Skin epidermis (tissue), 12 donors: ENCODE measurements around the gene PDE4B.
"Not testable (repeated sequence)": the region's sequence is repeated elsewhere in the genome, so short reads cannot be mapped to it uniquely, and the experiment has no call there.

ENCODE experiments used
- H3K27ac ChIP-seq, 21 experiments: fragments of 200-600 bp; sonication (generic) in 11 of 21; one replicate each; pipeline ENCODE4 v1.5.0; 2020; ENCODE audit warnings: mild to moderate bottlenecking in 3 of 21, inconsistent platforms in 2 of 21, moderate library complexity in 2 of 21
- H3K4me3 ChIP-seq, 7 experiments: fragments of 200-600 bp; sonication (generic) in 2 of 7; one replicate each; pipeline ENCODE4 v1.5.0; 2020; ENCODE audit warnings: inconsistent platforms in 2 of 7, mild to moderate bottlenecking in 2 of 7, moderate library complexity in 1 of 7

Gene PDE4B

DNA sequence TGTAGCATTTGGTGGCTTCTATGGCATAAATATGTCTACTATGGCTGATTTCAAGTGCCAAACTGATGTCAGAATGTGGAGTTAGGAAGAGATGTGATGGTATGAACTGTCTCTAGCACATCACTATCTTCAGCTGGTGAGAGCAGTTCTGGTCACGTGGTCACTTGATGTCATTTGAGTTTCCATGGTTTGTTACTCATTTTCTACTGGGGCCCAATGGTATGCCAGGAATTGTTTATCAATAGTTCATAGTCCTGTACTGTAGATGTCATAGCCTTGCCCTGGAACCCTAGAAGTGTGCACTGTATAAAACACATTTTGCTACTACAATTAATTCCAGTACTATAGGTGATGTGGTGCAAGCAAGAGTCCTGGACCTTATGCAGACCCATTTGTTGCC lies 153.7 kb downstream of the PDE4B start:
- Histone ChIP-seq H3K27ac (no peak overlapping the region), H3K4me3 (no peak overlapping the region)

DNA sequence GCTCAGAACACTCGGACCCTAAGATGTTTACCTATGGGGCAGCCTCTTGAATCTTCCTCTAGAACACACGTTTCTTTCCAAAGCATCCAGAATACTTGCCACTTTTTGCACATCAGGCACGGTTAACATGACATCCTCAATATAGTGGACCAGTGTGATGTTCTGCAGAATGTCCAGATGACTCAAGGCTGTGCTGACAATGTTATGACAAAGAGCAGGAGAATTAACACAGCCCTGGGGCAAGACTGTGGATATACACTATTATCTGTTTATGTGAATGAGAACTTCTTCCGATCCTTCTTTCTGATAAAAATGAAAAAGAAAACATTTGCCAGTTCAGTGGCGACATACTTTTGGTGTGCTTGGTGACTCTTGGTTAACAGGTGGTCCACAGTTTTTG lies 154.3 kb downstream of the PDE4B start:
- H3K27ac ChIP-seq = no peak overlapping the region
- H3K4me3 ChIP-seq = no peak overlapping the region

DNA sequence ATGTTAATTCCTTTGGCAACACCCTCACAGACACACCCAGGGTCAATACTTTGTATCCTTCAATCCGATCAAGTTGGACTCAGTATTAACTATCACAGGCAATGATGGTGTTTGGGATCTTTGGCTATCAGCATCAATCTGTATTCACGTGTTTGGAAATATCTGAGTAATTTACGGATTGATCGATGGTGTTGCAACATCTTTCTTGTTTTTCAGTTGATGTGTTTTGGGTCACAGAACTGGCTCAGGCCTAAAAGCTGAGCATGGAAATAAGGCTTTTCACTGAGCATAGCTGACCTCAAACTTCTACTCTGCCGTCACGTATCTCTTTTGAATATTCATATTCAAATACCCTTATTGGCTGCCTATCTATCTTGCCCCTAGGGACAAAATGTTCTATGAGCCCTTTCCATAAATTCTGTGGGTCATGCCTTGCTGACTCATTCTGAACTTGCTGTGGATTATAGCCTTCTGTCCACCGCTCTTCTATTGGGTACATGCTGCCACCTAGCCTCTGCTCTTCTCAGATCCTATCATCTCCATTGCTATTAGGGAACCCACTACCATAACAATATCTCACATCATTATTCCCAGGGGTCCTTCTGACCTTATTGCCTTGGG lies 156.0 kb downstream of the PDE4B start:
- Histone ChIP-seq H3K27ac (no peak overlapping the region), H3K4me3 (no peak overlapping the region)

DNA sequence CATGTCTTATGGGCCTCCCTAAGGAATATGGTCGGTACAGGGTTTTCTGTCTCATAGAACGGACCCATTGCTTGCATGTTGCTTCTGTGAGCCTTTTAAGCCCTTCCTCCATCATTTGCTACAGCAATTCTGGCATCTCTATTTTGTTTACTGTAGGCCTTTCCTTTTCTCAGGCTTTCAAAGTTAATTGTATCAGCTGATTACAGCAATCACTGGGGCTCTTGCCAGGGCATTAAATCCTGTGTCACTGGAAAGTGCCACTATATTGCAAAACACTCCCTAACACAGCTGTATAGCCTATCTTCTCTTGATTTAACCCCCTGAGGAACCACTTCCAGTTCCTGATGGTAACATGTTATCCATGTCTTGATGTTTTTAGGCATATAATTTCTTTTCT lies 156.5 kb downstream of the PDE4B start:
- Histone ChIP-seq H3K4me3 (no peak overlapping the region), H3K27ac (no peak overlapping the region)

DNA sequence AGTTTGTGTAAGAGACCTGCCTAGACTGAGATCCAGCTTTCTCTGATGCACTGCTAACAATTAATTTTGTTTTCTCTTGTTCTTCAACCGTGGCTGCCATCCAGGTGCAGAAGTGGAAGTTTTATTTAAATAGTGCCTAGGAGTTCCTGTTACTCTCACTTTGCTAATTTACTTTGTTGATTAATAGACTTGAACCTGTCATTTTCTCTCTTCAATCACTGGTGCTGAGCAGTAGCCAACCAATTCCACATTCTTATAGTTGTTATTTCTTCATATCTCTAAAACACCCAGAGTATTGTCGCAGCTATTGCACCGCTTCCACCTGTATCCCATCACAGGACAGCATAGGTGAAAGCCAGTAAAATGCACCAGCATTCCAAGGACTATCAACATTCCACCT lies 157.2 kb downstream of the PDE4B start:
- no peak overlapping the region for H3K4me3 ChIP-seq
- H3K27ac ChIP-seq = no peak overlapping the region

DNA sequence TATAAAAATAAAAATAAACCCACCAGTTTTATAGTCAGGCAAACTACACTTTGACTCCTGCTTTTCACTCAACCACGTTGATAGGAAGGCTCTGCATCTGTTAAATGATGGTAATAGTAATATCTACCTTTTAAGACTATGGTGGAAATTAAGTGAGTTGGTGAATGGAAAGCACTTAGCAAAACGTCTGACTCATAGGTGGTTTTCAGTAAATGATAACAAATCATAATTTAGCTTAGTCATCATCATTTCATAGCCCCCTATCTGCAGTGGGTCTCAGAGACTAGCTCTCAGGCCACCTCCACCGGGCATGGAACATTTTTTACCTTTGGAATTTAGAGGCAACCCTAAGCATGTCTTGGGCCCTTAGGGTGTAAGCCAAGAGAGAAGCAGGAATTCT lies 160.0 kb downstream of the PDE4B start:
- Histone ChIP-seq H3K4me3 (no peak overlapping the region), H3K27ac (no peak overlapping the region)

DNA sequence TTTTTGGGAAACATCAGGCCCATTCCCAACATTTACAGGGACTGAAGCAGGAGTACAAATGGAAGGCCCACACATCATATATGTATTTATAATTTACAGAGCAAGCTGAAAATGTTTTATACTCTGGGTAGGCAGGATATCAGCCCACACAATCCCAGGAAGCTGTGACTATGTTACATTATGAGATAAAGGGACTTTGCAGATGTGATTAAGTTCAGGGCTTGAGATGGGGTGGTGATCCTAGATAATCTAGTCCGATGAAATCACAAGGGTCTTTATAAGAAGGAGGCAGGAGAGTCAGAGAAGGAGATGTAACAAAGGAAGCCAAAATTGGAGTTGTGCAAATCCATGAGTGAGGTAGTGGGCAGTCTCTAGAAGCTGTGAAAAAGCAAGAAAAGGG lies 160.5 kb downstream of the PDE4B start:
- Histone ChIP-seq H3K27ac (no peak overlapping the region), H3K4me3 (no peak overlapping the region)

DNA sequence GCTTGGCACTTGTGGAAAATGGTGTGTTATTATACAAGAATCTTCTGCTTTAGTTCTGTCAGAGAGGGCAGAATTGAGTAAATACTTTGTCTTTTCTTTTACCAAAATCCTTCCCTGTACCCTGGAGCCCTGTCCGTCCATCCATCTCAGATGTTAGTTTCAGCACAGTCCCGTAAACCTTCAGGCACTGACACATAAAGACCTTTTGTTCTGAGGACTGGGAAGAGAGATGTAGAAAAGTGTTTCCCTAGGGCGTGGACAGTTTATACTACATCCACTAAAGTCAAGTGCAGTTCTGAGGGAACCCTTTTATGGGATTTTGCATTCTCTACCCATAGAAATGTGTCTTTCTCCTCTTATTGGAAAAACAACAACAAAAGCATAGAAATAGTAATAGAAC lies 162.4 kb downstream of the PDE4B start:
- H3K27ac ChIP-seq = no peak overlapping the region
- H3K4me3 ChIP-seq = no peak overlapping the region

DNA sequence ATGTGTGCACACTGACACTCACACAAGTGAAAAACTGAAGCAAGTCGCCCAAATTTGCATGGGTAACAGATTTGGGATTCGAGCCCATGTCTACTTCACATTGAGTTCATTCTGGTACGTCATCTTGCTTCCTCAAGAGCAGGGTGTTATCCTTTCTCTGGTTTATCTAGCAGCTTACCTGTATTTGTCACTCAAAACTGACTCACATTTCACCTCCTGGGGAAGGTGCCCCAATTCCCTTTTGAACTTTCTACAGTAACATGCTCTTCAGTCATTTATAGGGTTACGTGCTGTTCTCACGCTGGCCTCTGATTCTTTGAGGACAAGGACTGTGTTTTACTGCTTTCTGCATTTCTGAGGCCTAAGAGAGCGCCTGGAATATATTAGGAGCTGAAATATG lies 162.8 kb downstream of the PDE4B start:
- Histone ChIP-seq H3K27ac (no peak overlapping the region), H3K4me3 (no peak overlapping the region)

DNA sequence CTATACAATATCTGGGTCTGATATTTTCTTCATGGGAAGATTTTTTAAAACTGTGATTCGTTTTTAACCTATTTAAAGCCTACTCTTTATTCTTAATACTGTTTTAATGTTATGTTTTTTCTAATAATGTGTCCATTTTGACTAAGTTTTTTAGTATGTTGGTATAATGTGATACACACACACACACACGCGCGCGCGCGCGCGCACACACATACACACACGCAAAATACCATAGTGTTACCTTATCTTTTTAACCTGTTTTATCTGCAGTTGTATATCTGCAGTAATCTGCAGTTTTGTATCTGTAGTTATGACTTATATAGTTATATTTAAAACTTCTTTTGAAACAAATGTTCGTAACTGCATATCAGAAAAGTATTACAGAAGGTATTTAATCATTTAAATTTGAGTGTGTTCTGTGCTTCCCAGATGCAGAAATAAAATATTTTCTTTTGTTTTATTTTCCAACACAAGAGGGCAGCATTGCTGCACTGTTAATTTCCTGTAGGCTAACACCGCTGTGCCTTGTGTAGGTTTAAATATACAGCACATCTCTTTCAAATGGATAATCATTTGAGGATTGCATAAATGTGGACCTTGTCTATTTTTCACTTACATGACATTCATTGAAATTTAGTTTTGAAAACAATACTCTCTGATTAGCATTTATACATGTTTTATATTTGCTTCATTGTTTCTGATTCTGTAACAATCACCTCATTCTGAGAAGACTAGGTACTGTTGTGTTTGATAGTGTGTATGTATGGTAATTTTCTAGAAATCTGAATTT lies 166.1 kb downstream of the PDE4B start:
- H3K27ac ChIP-seq = no peak overlapping the region
- no peak overlapping the region for H3K4me3 ChIP-seq

DNA sequence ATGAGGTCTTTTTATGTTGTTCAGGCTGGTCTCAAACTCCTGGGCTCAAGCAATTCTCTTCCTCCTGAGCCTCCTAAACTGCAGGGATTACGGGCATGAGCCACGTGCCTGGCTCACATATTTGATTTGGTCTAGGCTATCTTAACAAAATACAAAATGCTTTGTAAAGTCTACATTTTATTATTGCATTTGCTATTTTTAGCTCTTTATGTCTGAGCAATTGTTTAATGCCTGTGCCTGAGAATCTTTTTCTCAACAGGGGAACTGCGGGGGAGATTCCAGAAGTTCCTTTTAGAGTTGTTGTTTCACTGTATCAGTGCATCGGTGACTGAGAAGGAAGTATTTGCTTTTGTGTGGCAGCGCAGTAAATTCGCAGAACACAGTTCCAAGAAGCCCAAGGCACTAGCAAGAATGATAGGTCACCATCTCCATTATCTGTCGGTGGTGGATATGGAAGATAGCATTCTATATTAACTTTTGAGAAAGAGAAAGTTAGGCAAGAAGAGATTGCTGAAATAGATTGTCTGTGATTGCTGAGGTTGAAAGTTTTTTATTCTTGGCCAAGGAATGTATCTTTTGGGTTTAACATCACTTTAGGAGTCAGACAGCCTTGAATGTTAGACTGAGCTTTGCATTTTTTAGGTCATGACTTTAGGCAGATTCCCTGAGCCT lies 167.3 kb downstream of the PDE4B start:
- Histone ChIP-seq H3K27ac (no peak overlapping the region), H3K4me3 (no peak overlapping the region)

DNA sequence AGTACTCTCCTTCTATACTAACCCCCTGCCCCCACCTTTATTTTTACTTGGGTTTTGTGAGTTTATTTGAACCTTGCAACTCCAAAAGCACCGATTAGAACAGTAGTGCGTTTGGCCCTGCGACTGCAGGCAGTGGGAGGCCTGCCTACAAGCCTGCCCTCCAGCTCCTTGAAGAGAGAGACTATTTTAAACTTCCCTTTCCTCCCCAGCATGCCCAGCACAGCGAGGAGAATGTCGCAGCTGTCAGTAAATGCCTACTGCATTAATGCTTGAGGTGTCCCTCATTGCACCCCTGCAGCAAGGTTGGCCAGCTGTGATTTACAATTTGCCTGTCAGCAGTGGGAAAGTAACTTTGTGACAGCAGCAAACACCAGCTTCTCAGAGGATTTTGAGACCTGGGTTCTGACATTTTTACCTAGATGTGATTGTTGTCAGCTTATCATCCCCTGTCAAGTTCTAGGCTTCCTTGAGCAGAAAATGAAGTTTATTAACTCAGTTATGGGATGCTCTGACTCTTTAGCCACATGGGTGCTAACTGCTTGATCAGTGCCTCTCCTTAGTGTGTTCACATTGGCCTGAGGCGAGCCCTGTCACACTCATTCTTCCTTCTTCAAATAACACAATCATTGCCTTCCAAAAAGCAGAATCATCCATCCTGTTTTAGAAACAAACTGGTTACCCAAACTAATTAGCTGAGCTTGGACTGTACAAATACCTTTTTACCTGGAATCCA lies 170.6 kb downstream of the PDE4B start:
- H3K27ac ChIP-seq = no peak overlapping the region
- no peak overlapping the region for H3K4me3 ChIP-seq

DNA sequence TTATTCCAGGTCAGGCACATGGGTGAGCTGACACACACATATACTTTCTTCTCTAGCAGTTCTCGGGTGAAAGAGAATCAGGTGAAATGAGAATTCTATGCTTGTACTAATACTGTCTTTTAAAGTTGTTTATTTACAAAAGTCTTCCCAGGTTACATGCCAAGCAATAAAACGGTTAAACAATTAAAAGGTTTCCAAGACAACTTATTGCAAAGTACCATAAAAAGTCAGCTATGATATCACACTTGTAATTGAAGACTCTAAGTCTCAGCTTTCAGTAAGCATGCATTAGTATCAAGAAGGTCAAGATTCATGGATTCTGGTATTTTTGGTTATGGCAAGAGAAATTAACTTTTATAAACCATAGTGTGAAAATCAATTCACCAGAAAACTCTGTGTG lies 171.4 kb downstream of the PDE4B start:
- no peak overlapping the region for H3K4me3 ChIP-seq
- H3K27ac ChIP-seq = no peak overlapping the region

DNA sequence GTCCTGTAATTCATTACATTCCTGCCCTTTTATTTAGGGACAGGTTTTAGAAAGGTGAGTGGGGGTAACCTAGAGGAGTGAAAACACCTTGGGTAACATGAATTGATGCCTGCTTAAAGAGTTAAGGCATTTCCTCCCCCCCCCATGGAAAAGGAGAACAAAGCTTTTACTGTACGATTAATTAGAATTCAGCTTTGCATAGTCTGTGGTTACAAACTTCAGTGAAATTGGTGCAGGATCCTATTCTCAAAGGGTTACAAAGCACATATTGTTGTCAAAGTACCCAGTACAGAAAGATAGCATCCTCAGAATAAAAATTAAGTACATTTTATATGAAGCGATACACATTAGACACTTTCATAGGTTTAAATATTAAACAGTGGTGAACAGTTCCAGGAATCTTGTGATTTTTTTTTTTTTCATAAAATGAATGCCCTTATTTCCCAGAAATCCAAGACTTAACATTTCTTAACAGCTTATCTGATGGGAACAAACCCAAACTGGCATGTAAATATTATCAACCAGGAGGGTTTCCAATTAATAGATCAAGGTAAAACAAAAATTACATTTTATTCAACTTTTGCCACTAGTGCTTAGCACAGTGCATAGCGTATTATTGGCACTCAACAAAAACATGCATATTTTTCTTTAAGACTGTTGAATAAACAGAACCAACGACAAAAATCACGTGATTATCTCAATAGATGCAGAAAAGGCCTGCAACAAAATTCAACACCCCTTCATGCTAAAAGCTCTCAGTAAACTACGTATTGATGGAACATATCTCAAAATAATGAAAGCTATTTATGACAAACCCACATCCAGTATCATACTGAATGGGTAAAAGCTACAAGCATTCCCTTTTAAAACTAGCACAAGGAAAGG lies 172.7 kb downstream of the PDE4B start:
- Histone ChIP-seq H3K27ac (no peak overlapping the region), H3K4me3 (no peak overlapping the region)

DNA sequence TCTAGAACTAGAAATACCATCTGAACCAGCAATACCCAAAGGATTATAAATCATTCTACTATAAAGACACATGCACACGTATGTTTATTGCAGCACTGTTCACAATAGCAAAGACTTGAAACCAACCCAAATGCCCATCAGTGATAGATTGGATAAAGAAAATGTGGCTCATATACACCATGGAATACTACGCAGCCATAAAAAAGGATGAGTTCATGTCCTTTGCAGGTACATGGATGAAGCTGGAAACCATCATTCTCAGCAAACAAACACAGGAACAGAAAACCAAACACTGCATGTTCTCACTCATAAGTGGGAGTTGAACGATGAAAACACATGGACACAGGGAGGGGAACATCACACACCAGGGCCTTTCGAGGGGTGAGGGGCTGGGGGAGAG lies 174.8 kb downstream of the PDE4B start:
- not testable (repeated sequence) for H3K4me3 ChIP-seq, H3K27ac ChIP-seq

DNA sequence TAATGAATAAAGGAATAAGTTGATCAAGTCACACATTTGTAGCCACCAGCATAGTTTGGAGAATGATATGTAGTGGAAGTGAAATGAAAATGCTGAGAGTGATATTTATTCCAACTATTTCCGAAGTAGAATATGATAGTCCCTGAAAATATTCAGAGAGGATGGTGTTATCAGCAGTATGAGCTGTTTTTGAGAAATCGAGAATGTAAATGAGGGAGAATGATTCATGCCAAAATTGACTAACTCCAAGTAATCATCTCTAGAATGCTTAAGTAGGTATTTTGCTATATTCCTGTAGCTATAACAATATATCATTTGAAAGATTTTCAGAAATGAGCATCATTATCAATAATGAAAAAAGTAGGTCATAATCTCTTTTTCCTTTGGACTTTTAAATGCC lies 178.9 kb downstream of the PDE4B start:
- no peak overlapping the region for H3K4me3 ChIP-seq
- H3K27ac ChIP-seq = no peak overlapping the region

DNA sequence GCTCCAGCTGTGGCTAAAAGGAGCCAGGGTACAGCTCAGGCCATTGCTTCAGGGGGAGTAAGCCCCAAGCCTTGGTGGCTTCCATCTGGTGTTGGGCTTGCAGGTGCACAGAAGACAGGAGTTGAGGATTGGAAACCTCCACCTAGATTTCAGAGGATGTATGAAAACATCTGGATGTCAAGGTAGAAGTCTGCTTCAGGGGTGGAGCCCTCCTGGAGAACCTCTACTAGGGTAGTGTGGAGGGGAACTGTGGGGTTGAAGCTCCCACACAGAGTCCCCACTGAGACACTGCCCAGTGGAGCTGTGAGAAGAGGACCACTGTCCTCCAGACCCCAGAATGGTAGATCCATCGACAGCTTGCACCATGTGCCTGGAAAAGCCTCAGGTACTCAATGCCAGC lies 183.0 kb downstream of the PDE4B start:
- no peak overlapping the region for H3K27ac ChIP-seq
- no peak overlapping the region for H3K4me3 ChIP-seq

DNA sequence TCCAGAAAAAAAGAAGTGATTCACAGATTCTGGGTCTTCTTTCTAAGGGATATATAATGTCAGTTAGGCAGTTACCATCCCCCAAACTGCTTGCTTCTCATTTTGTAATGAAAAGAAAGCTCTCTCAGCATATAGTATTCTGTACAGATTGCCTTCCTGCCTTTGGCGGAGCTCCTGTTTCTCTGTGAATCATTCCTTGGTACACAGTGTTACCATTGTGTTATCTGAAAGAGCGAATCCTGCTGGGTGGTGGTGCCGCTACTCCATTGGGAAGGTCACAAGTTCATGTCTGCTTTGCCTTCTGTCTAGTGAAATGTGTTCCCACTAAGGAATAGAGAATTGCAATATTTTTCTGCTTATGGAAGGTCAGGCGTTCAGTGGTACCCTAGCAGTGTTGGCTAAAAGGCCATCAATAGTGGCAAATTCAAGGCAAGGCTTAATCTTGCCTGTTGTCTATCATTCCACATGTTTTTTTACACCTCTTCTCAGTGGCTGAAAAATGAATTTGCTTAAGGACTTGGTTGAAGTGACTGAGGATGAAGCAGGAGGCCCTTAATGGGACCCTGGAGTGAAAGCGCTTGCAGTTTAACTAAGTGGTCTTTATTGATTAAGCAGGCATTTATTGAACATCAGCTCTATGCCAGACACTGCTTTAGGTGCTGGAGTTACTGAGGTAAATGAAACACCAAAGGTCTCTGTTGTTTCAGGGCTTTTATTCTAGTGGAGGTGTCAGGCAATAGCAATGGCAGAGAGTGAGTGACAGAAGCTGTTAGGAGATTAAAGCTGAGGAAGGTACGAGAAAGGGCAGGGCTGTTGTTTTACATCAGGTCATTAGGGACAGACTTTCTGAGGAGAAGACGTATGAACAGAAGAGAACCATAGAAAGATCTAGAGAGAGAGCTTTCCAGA lies 186.7 kb downstream of the PDE4B start:
- H3K27ac ChIP-seq = no peak overlapping the region
- no peak overlapping the region for H3K4me3 ChIP-seq

DNA sequence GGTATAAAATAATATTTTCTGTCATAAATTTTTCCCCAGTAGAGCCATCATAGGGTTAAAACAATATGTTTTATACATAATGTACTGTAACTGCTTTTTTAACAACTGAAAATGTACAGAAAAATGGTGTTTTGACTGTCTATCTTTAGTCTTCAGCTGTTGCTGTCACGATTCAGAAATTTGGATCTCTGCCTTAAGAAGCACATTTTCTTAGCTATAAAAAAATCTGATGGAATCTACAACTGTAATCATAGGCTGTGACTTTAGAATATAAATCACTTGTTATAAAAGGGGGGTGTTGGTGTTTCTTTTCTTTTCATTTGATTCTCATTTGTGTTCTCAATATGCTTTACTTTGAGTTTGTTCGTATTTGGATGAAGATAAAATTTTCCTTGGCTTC lies 187.5 kb downstream of the PDE4B start:
- H3K27ac ChIP-seq = no peak overlapping the region
- H3K4me3 ChIP-seq = no peak overlapping the region
